HEK293 (cell line): ENCODE results near the gene LPCAT2.

Source experiments
- CTCF ChIA-PET: fragments of 350-600 bp; formaldehyde crosslinking; extraction: SDS; loops from one replicate; lab custom pipeline; 2021; ENCODE audit warnings: antibody characterized with exemption; lab: Yijun Ruan, JAX
- POLR2A ChIA-PET: fragments of 300-600 bp; formaldehyde crosslinking; extraction: SDS; loops from one replicate; lab custom pipeline; 2020; ENCODE audit warnings: antibody characterized with exemption, inconsistent platforms; lab: Yijun Ruan, JAX
- H3K27ac ChIP-seq: fragments of 200-500 bp; sonication (Bioruptor generic); 2 replicates; pipeline ENCODE4 v1.5.1; 2014; ENCODE audit warnings: low read depth, low read length, control low read depth, inconsistent platforms; ENCODE audit errors: extremely low read depth
- H3K36me3 ChIP-seq, 2 experiments: fragments of 200-500 bp in 1 of 2; sonication (Bioruptor generic) in 1 of 2; 1 replicate in 1 of 2; 2 replicates in 1 of 2; pipeline ENCODE4 v1.5.1; 2014 to 2017; ENCODE audit warnings: inconsistent platforms in 2 of 2, low read length in 2 of 2; ENCODE audit not compliant: control insufficient read depth in 2 of 2, insufficient read depth in 1 of 2
- H3K4me1 ChIP-seq: fragments of 200-500 bp; sonication (Bioruptor generic); 2 replicates; pipeline ENCODE4 v1.5.1; 2014; ENCODE audit warnings: mild to moderate bottlenecking, low read length, inconsistent platforms; ENCODE audit not compliant: control insufficient read depth, insufficient read depth
- H3K4me3 ChIP-seq: 2 replicates; pipeline ENCODE4 v1.5.1; 2011; ENCODE audit warnings: low read depth, mild to moderate bottlenecking, control low read depth, low read length, moderate library complexity
- H3K9me3 ChIP-seq: fragments of 200-500 bp; sonication (Bioruptor generic); 2 replicates; pipeline ENCODE4 v1.5.1; 2014; ENCODE audit warnings: low read depth, low read length, inconsistent platforms; ENCODE audit not compliant: control insufficient read depth, insufficient read depth
- FEZF1 ChIP-seq: fragments of 450-650 bp; formaldehyde crosslinking; IDR thresholded peaks from 2 replicates; pipeline ENCODE4 v1.5.1; 2016; ENCODE audit warnings: missing biosample characterization, missing genetic modification characterization
- GLI4 ChIP-seq: fragments of 450-650 bp; formaldehyde crosslinking; IDR thresholded peaks from 2 replicates; pipeline ENCODE4 v1.5.1; 2016; ENCODE audit warnings: missing biosample characterization, missing genetic modification characterization
- PBX3 ChIP-seq: sonication (generic); formaldehyde crosslinking; IDR thresholded peaks from 2 replicates; pipeline ENCODE4 v1.8.1; 2022; ENCODE audit warnings: mild to moderate bottlenecking, moderate library complexity, missing genetic modification reagents
- REST ChIP-seq: fragments of 450-650 bp; formaldehyde crosslinking; IDR thresholded peaks from 2 replicates; pipeline ENCODE4 v1.5.1; 2016; ENCODE audit warnings: missing biosample characterization, missing genetic modification characterization
- SCRT2 ChIP-seq: fragments of 450-650 bp; formaldehyde crosslinking; IDR thresholded peaks from 2 replicates; pipeline ENCODE4 v1.5.1; 2016; ENCODE audit warnings: missing biosample characterization, missing genetic modification characterization
- SP3 ChIP-seq: fragments of 450-650 bp; formaldehyde crosslinking; IDR thresholded peaks from 2 replicates; pipeline ENCODE4 v1.5.1; 2016; ENCODE audit warnings: missing biosample characterization, missing genetic modification characterization
- ZBTB6 ChIP-seq: fragments of 450-650 bp; formaldehyde crosslinking; IDR thresholded peaks from 2 replicates; pipeline ENCODE4 v1.5.1; 2017; ENCODE audit warnings: missing biosample characterization, missing genetic modification characterization
- ZNF114 ChIP-seq: fragments of 450-650 bp; formaldehyde crosslinking; IDR thresholded peaks from 2 replicates; pipeline ENCODE4 v1.5.0; 2017; ENCODE audit warnings: missing biosample characterization, missing genetic modification characterization
- ZNF175 ChIP-seq: fragments of 450-650 bp; formaldehyde crosslinking; IDR thresholded peaks from 2 replicates; pipeline ENCODE4 v1.5.1; 2016; ENCODE audit warnings: missing biosample characterization, missing genetic modification characterization
- ZNF280D ChIP-seq: fragments of 450-650 bp; formaldehyde crosslinking; IDR thresholded peaks from 2 replicates; pipeline ENCODE4 v1.5.1; 2016; ENCODE audit warnings: missing biosample characterization, missing genetic modification characterization
- ZNF394 ChIP-seq: fragments of 450-650 bp; formaldehyde crosslinking; IDR thresholded peaks from 2 replicates; pipeline ENCODE4 v1.5.1; 2016; ENCODE audit warnings: missing biosample characterization, missing genetic modification characterization, mild to moderate bottlenecking, moderate library complexity, borderline replicate concordance
- ZNF416 ChIP-seq: fragments of 450-650 bp; formaldehyde crosslinking; IDR thresholded peaks from 2 replicates; pipeline ENCODE4 v1.5.1; 2016; ENCODE audit warnings: missing biosample characterization, missing genetic modification characterization
- ZNF426 ChIP-seq: fragments of 450-650 bp; formaldehyde crosslinking; IDR thresholded peaks from 2 replicates; pipeline ENCODE4 v1.5.1; 2017; ENCODE audit warnings: missing biosample characterization, missing genetic modification characterization, mild to moderate bottlenecking, inconsistent platforms, moderate library complexity
- ZNF449 ChIP-seq: fragments of 450-650 bp; formaldehyde crosslinking; IDR thresholded peaks from 2 replicates; pipeline ENCODE4 v1.5.1; 2017; ENCODE audit warnings: missing biosample characterization, mild to moderate bottlenecking, missing genetic modification characterization, moderate library complexity
- ZNF549 ChIP-seq: fragments of 450-650 bp; IDR thresholded peaks from 2 replicates; pipeline ENCODE4 v1.5.1; 2018; ENCODE audit warnings: missing biosample characterization, missing genetic modification characterization, mild to moderate bottlenecking, inconsistent platforms, moderate library complexity
- ZNF623 ChIP-seq: fragments of 450-650 bp; formaldehyde crosslinking; IDR thresholded peaks from 2 replicates; pipeline ENCODE4 v1.5.1; 2016; ENCODE audit warnings: missing biosample characterization, missing genetic modification characterization
- ZNF639 ChIP-seq: fragments of 450-650 bp; formaldehyde crosslinking; IDR thresholded peaks from 2 replicates; pipeline ENCODE4 v1.5.1; 2016; ENCODE audit warnings: missing biosample characterization, missing genetic modification characterization
- ZNF660 ChIP-seq: fragments of 450-650 bp; IDR thresholded peaks from 2 replicates; pipeline ENCODE4 v1.5.1; 2018; ENCODE audit warnings: missing biosample characterization, mild to moderate bottlenecking, missing genetic modification characterization
- ZNF792 ChIP-seq: fragments of 450-650 bp; formaldehyde crosslinking; IDR thresholded peaks from 2 replicates; pipeline ENCODE4 v1.5.1; 2016; ENCODE audit warnings: missing biosample characterization, missing genetic modification characterization
- ZSCAN23 ChIP-seq: fragments of 450-650 bp; formaldehyde crosslinking; IDR thresholded peaks from 2 replicates; pipeline ENCODE4 v1.5.1; 2016; ENCODE audit warnings: missing biosample characterization, missing genetic modification characterization

Gene LPCAT2

GRCh38 chr16:55562936-55563335 is 54.1 kb downstream of the LPCAT2 start (continued):
- TF ChIP-seq ZNF449 (tag by site-specific recombination) (no peak), ZNF660 (tag by site-specific recombination) (no peak)
- TF ChIP-seq, all 188 proteins: peak for 0

GRCh38 chr16:55563797-55564196 is 54.9 kb downstream of the LPCAT2 start:
- POLR2A ChIA-PET = no interaction called here
- no peaks in the 10 kb centered on the region for H3K9me3 ChIP-seq
- TF ChIP-seq REST (tag by site-specific recombination) (no peak), PBX3 (CRISPR knock-in tag) (no peak), ZNF114 (tag by site-specific recombination) (no peak), ZNF639 (no peak), ZNF394 (no peak), ZNF549 (tag by site-specific recombination) (no peak), ZNF280D (tag by site-specific recombination) (no peak), ZNF175 (tag by site-specific recombination) (no peak), SP3 (tag by site-specific recombination) (no peak), ZNF623 (tag by site-specific recombination) (no peak), SCRT2 (tag by site-specific recombination) (no peak), ZNF792 (tag by site-specific recombination) (no peak), ZNF416 (tag by site-specific recombination) (no peak), ZNF426 (tag by site-specific recombination) (no peak), ZSCAN23 (no peak), GLI4 (tag by site-specific recombination) (no peak), FEZF1 (tag by site-specific recombination) (no peak), ZBTB6 (tag by site-specific recombination) (no peak)
- no peaks in the 10 kb centered on the region for H3K36me3 ChIP-seq
- H3K27ac ChIP-seq = no peak overlapping the region
- CTCF ChIA-PET = interaction anchor here (0.9 to 3.3 kb wide), 2 partner anchors 99 to 138 kb away, joined by 3 to 15 read pairs; no protein-coding TSS in a partner anchor
- 0 out of 2 replicates have a peak, but pooled peaks cover 2% of the 10 kb centered on the region for H3K4me1 ChIP-seq
- H3K4me3 ChIP-seq = no peak overlapping the region
